ENCODE results near the gene SLC7A9.
A peak's percentile ranks its signal among the peaks of the same experiment; 100 is the strongest.
"Not testable (repeated sequence)": the region's sequence is repeated elsewhere in the genome, so short reads cannot be mapped to it uniquely, and the experiment has no call there.

Gene SLC7A9

DNA sequence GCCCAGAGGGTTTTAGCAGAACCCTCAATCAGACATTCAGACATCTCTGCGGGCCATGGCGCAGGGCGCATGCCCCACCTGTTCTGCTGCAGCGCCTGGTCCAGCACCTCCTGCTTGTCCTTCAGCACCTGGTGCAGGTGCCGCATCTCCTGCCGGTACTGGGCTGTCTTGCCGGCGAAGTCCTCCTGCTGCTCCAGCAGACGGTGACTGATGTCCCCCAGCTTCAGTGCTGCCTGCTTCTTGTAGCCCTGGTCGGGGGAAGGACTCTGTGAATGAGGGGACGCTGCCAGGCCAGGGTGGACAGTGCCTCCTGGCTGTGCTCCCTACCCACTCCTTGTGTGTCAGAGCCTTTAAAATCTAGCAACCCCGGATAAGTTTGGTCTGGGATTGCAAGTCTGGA lies 12.2 kb upstream of the SLC7A9 start:
- no peak for DNase-seq

DNA sequence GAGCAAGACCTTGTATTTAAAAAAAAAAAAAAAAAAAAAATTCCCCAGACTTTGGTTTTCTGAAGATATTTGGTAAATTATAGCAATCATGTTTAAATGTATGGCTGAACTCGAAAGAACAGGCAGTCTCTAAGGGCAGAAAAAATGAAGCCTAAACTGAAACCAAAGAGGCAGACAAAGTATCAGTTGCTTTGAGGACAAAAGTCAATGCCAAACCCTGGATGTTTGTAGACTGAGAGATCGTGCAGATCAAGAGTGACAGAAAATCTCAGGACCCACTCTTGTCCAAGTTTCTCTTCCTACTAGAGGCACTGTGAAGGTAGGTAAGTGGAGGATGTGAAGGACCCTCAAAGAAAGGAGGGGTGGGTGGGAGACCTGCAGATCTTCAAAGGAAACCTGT lies 11.1 kb upstream of the SLC7A9 start:
- DNase-seq: no peak

DNA sequence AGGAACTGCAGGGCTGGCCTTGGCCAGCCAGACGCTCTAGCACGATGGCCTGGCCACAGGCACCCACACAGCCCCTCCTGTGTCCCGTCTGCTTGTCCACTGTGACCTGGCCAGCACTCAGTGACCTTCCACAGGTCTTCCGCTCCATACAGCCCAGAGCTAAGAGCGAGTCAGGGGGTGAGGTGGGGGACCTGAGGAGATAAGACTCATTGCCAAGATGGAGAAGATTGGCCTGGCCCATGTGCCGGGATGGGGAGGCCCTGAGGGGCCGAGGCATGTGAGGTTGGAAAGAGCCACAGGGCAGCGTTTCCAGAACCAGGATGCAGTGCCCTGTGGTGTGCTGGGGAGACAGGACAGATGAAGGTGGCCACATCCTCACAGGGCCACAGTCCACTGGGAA lies 10.2 kb upstream of the SLC7A9 start:
- no peak for DNase-seq

DNA sequence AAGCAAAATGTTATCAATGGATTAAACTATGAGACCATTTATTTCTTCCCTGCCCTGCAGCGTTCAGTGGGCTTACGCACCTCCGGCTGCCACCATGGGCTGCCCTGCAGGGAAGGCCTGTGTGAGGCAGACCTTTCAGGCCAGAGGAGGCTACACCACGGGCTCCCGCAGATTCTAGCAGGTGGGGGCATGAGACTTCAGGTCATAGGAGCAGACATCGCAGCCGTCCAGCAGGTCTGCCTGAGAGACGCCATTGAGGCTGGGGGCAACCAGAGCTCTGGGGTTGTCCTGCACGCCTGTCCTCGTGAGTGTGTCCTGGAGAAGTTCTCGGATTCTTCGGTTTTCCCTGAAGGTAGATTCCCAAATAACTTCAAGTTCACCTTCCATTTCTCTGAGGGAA lies 9.4 kb upstream of the SLC7A9 start:
- DNase-seq: no peak

DNA sequence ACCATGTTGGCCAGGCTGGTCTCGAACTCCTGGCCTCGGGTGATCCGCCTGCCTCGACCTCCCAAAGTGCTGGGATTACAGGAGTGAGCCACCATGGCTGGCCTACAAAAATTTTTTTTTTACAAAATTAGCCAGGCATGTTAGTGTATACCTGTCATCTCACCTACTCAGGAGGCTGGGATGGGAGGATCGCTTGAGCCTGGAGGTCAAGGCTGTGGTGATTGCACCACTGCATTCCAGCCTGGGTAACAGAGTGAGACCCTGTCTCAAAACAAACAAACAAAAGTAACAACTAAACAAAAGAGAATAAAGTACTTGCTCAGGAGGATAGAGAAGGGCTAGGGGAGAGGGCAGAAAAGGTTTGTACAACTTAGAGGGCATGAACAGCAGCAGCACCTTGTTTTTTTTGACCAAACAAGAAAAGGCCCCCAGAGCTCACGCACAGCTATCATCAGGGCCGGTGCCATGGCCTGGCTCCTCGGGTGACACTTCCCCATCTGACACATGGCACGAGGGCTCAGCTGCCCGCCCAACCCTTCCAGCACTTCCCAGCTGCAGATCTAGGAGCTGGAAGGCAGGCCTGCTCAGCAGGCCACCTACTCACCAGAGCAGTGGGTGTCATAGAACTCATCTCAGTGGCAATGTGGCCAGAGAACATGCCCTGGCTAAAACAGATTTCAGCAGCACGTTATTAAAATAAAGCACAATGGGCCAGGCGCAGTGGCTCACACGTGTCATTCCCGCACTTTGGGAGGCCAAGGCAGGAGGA lies 8.6 kb upstream of the SLC7A9 start:
- DNase-seq: no peak

DNA sequence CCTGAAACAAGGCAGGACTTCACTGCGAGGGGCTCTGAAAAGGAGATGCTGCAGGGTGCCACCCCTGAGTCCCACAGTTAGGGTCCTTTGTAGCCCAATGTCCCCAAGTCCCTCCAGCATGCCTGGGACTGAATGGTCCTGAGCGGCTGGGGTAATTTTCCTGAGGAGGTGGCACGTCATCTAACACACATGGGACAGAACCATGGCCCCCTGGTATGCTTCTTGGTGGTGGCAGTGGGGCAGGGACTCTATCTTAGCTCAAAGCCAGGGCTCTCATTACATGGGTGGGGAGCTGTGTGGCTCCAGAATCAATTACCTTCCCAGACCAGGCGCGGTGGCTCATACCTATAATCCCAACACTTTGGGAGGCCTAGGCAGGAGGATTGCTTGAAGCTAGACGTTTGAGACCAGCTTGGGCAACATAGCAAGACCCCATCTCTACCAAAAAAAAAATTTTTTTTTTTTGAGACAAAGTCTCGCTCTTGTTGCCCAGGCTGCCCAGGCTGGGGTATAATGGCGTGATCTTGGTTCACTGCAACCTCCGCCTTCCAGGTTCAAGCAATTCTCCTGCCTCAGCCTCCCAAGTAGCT lies 7.9 kb upstream of the SLC7A9 start:
- DNase-seq: no peak

DNA sequence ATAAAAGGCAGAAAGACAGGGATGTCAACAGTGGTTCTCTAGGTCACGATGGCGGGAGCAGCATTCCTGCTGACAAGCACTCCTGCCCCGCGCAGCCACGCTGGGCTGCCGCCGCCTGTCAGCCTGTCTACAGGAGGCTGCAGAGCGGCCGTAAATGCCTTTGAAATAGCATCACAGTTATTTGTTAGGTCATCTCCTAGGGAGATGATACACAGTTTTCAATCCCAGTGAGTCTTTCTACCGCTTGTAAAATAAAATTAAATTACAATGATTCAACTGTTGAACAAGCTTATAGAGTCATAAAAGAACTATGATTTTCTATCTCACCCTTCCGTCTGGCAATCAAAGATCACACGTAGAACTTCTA lies 7.3 kb upstream of the SLC7A9 start:
- no peak for DNase-seq

DNA sequence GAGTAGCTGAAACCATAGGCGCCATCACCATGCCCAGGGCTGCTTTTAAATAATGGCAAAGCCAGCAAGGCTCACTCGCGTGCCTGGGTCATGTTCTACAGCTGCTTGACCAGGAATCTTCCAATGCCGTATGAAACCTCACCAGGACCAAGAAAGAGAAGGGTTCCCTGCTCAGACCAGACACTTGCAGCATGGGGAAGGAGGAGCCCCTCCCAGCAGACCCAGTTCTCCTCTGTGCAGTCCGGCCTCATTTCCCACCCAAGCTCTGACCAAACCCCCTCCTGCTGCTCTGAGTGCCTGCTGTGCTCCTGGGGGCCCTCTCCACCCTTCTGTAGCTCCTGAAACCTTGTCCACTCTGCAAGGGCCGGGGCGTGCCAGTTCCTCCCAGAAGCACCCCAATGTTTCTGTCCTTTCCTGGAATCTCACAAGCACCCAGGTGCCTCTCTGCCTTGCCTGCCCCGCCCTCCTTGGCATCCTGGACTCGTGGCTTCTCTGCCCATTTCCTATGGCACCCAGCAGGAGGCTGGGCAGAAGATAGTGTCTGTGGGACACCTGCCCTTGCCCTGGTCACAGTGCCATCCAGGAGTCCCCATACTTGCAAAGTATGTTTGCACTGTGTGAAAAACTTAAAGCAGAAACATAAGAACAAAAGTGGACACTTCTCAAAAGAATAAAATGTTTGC lies 6.8 kb upstream of the SLC7A9 start:
- DNase-seq: no peak

DNA sequence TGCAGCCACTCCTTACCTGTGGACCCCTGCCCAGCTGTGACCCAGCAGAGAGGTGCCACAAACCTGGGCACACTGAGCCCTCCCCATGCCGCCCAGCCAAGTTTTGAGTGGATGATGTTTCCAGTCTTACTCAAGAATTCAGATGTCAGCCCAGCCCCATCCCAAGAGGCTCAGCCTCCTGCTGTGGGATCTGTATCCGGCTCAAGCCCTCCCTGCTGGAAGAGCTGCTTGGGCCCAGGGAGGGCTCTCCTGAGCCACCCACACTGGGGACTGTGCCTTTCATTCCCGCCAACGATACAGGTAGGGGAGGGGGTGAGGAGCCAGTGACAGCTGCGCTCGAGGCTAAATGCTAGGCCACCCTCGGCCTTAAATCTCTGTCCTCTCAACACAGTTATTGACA lies 5.9 kb upstream of the SLC7A9 start:
- DNase-seq: no peak

DNA sequence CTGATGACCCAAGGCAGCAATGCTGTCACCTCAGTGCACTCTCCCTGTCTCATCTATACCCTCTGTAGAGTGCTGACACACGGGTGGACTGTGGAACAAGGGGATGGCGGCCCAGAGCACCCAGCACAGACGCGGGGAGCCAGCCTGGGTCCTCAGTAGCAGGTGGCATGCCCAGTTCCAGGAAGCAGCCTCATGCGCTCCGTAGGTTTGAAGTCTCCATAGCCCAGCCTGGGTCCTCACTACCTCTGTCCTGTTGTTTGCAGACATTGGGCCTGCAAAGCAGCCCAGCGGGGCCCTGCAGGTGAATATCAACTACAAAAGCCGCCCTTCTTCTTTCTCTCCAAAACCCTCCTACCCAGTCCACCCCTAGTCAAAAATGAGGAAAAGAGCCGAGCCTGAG lies 5.0 kb upstream of the SLC7A9 start:
- no peak for DNase-seq

DNA sequence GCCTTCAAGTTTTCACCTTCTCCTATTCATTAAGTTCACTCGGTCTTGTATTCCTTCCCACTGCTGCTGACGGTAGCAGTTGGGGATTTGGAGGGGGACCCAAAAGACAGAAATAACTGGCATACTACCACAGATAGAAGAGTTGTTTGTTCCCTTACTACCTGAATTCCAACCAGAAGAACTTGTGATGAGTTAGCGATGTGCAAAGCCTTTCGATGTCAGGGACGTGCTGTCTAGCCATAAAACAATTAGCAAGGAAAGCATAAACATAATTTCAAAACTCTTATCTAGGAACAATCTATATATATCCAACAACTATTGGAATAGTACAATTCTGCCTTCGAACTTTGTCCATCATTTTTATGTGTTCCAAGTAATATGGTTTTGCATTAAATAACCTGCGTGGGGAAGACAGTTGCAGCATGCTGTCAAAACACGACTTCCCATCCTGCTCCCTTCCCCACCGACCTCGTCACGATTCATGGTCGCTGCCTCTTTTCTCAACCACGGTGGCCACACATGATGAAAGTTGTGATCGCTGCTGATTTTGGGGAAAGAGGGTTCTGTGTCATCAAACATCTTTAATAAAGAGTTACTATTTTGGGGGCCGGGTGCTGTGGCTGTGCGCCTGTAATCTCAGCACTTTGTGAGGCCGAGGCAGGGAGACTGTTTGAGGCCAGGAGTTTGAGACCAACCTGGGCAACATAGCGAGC lies 3.8 kb upstream of the SLC7A9 start:
- peak in 1 of 2 donors; percentile 7 for DNase-seq

DNA sequence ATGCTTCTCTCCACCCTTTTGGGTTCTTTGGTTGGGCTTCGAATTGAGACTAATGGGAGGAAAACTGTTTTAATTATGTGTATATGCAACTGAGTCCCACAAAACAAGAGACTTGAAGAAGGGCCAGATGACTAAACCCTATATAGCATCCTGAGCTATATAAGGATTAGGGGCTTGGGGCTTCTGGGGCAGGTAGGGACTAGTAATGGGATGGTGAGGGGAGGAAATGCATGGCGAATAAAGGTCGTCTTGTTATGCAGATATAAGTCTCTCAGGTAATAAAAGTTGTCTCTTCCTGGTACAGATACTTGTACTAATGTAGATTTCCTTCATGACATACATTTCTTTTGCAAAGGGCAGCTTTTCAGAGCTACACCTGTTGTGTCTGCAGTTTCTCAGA lies 2.8 kb upstream of the SLC7A9 start:
- DNase-seq: no peak

DNA sequence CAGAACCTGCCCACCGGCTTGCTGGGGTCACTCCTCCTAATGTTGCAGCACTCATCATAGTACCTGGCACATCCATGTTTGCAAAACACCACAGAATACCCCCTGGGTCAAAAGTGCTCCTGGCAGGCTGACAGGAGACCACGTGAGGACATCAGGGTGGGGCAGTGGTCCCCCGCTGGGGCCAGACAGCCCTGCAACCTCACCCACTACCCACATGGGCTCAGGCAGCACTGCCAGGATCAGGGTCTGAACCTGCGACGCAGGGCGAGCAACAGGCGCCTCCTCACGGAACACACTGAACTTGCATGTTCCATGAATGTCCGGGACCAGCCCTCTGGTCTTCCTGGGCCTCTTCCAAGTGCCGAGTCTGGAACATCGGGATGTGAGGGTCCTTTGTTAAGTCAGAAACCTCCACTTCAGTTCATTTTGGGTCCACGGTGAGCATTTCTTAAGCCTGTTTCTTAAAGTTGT lies 1.4 kb upstream of the SLC7A9 start:
- DNase-seq: no peak

DNA sequence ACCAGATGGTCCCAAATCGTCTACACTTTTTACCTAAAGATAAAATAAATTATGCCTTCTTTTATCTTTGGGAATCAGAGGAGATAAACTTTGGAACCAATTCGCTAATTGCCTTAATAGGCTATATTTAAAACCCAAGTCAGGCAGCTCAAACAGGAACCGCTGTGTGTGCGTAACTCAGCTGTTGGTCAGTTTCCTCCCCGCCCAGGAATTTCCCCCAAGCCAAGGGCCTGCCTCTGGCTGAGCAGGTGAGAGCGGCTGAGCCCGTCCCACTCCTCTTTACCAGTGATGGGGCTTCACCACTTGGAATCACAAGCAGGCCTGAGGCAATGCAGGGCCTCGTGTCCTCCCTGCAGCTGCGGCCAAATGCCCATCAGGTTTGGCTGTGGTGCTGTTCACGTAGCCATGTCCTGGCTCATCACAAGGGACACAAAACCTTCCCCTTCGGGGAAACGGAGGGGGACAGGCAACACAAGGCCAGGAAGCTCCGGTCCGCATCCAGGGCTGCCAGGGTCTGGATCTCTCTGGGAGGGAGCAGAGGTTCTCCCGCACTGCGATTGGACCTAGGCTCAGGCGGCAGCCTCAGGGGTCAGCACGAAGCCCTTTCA lies 503 bp upstream of the SLC7A9 start:
- no peak for DNase-seq

DNA sequence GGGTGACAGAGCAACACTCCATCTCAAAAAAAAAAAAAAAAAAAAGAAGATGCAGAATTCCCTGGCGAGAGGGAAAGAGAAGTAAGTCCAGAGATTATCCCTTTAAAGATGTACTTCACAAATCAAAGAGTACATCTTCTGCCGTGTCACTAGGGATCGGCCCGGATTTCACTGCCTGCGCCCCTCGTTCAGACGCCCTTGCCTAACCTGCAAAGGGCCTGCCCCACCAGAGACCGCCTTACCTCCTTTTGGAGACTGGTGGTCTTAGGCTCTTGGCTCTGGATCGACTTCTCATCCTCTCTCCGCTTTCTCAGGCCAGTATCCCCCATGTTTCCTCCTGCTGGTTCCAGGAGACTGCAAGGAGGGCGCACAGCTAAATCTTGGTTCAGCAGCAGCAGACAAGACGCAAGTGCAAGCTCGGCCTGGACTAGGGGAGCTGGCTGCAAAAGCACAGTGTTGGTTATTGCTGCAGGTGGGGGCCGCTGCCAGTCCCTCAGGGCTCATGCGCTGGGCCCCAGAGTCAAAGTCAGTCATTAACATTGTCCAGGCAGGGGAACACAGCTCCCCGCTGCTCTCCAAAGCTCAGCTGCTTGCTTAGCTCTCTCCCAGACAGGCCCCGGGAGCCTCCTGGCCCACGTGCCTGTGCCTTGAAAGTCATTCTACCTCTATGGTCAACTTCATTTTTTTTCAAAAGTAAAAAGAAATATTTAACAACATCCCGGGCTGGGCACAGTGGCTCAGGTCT lies 1.2 kb downstream of the SLC7A9 start:
- no peak for DNase-seq

DNA sequence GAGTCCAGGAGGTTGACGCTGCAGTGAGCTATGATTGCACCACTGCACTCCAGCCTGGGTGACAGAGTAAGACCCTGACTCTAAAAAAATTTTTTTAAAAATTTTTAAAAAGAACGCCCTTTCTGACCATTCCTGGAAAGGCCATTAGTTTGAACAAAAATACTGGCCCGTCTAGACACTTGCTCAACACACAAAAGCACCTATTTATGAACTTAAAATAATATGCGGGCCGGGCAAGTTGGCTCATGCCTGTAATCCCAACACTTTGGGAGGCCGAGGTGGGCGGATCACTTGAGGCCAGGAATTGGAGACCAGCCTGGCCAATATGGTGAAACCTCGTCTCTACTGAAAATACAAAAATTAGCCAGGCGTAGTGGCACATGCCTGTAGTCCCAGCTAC lies 2.1 kb downstream of the SLC7A9 start:
- DNase-seq: not testable (repeated sequence)

DNA sequence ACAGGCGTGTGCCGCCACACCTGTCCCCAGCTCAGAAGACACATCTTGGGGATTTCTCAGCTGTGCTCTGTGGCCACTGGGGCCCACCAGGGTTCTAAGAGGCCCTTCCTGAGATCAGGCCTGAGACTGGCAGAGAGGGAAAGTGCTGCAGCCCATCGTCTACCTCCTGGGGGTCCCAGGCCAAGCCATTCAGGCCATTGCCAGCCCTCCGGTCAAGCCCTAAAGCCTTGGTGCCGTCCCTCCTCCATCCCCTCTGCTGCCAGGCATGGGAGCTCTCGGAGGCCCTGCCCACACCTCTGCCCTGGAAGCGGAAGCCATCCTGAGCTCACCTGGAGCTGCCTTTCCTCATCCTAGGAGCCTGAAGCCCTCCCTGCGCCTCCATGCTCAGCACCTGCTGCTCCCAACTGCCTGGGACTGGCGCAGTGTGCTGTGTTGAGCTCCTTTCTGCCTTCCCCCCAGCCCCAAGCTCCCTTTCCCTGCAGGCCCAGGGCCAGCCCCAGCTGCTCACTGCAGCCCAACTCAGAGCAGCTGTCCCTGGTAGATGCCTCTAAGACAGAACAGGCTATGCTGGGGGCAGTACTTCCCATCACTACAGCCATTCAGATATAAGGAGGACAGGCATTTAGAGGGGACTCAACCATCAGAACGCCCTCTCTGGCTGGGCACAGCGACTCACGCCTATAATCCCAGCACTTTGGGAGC lies 2.9 kb downstream of the SLC7A9 start:
- no peak for DNase-seq

DNA sequence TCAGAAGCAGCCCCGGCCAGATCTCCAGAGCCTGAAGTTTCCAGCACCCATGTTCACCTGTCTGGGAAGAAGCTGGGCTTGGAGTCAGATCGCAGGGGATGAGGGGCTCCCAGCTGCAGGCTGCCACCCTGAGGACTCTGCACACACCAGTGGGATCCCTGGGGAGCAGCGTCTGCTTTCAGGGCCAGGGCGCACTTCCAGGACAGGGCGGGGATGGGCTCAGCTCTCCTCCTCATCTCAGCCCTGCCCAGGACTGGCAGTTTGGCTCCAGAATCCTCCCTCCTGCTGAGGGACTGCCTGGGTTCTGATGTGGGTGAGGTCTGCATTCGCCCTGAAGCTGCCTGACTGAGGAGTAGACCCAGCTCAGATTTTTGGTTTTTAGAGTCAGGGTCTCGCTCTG lies 3.5 kb downstream of the SLC7A9 start:
- no peak for DNase-seq

DNA sequence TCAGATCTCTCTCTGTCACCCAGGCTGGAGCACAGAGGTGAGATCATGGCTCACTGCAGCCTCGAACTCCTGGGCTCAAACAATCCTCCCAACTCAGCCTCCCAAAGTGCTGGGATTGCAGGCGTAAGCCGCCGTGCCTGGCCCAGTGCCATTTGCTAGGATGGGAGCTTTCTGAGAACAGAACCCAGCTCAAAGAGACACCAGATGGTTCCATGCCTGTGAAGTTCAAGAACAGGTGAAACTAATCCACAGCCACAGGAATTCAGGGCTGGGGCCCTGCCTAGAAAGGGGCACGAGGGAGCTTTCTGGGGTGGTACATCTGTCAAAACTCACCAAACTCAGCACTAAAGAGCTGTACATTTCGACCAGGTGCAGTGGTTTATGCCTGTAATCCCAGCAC lies 4.2 kb downstream of the SLC7A9 start:
- no peak for DNase-seq

DNA sequence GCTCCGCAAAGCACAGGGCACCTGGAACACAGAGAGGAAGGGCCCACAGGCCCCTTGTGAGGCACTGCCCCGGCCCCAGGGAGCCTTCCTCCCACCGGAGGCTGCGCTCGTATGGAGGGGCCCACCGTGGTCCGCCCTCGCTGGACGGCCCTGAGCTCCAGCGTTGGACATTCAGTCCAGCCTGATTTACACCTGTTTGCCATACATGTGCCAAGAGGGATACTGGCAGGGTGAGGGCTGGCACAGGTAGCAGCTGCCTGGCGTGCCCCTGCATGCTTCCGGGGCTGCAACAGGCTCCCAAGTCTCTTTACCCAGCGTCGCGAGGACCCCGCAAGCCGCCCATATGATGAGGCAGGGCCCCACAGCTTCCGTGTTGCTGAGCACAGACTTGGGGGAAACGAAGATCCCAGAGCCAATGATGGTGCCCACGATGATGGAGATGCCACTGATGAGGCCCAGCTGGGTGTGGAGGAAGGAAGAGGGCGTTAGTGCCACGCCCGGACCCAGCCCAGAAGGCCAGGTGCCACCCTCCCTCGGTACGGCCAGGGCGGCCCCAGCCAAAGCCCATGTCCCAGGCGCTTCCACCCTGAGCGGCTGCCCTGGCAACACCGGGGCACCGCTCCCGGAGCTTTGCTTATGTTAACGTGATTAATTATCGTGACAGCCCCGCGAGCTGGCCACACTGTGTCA lies 5.1 kb downstream of the SLC7A9 start:
- no peak for DNase-seq

DNA sequence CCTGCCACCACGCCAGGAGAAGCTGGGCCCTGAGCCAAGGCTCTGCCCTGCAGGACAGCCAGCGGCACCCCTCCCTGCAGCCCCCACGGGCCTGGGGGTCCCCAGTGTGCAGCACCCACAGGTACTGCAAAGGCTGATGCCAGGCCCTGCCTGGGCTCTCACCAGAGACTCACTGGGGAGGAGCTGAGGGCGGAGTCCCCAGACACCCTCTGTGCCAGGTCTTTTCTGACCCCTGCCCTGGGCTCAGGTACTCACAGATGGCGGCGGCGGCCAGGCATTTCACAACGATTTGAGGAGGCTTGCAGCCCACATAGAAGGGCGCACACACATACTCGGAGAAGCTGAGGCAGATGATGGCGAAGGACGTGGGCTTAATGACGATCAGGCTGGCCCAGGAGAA lies 5.7 kb downstream of the SLC7A9 start:
- DNase-seq: no peak
